Hematopoietic multipotent progenitor cell (in vitro differentiated cells): ENCODE results near the gene PYCR2. TPM values are rescaled to one million over a fixed set of nuclear protein-coding genes. Genes with fewer than 3 reads are reported as not detected.
"Not testable (repeated sequence)": the region's sequence is repeated elsewhere in the genome, so short reads cannot be mapped to it uniquely, and the experiment has no call there.

Experiments
- DNase-seq, 3 donors: peaks; one replicate each; pipeline ENCODE4 v3.0.0-alpha.2; 2011 to 2015; ENCODE audit warnings: low read depth in 2 of 3, low spot score in 2 of 3
- total RNA-seq: library from RNA; depleted of rRNA; stranded (reverse); fragments of >200 nt; gene quantifications from one replicate; pipeline ENCODE4 v1.2.3, GENCODE V29; 2012

The PYCR2 gene
- total RNA-seq, 1 donor: 135 TPM

- no peak for DNase-seq
Measured at GRCh38 chr1:225943582-225943981, 19.5 kb upstream of the PYCR2 start.

DNA sequence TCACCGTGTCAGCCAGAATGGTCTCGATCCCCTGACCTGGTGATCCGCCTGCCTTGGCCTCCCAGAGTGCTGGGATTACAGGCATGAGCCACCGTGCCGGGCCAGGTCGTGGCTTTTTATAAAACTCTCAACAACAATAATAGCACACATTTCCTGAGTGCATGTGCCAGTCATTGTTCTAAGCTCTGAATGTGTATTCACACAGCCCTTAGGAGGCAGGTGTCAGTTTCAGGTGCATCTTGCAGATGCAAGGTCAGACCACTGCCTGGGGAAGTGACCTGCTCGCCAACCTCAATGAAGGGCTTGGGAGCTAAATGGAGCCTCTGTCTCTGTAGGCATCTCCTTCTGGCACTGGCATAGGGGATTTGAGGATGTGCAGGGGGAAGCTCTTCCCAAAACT is 18.5 kb upstream of the PYCR2 start:
- no peak for DNase-seq

GRCh38 chr1:225941942-225942222 is 17.8 kb upstream of the PYCR2 start:
- DNase-seq: no peak

DNA sequence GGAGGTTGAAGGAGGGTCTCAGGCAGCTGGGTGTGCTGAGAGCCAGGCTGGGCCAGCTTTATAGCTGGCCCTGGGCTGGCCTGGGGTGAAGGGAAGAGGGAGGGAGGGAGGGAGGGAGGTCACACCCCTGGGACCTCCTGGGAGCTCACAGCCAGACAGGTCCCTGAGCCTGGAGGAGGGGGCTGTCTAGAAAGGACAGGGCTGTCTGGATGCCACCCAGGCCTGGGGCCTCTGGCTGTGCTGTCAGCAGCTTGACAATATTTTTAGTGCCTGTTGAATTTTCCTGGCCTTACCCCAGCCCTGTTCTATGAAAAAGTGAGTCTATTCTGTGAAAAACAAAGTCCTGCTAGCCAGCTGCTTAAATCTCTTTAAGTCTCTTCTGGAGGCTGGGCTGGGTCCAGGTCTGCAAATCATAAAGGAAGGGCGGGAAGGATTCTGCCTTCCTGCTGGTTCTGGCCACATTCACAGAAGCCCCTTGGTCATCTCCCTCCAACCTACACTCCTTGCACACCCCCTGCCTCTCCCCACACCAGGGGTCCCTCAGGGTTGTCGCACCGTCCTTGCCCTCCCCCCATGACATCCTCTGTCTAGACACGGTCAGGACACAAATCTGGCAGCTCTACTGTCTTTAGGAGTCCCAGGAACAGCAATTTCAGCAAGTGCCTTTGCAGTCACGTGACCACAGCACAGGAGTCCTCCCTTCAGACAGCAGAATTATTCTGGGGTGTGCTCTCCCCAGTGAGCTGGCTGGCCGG is 17.3 kb upstream of the PYCR2 start, which contains the start of gene LEFTY2:
TSS of gene LEFTY2 (minus strand) at position 34 of the 755 bp plus-strand sequence. CDS start 80 bp downstream, outside the sequence.
- DNase-seq: no peak

GRCh38 chr1:225940385-225941151 is 16.5 kb upstream of the PYCR2 start:
- no peak for DNase-seq

DNA sequence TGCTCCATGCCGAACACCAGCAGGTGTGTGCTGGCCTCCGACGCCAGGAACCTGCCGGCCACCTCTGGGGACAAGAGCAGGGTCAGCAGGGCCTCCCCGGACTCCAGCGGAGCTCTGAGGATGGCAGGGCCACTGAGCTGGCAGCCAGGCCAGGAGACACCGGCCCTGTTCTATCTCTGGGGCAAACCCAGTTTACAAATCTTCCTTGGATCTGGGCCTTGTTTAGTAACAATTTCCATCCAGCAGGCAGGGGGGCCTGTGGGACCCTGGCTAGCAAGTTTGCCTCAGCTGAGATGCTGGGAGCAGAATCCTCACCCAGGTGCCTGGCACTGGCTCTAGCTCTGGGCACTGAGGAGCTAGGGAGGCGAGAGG is 15.9 kb upstream of the PYCR2 start:
- not testable (repeated sequence) for DNase-seq

GRCh38 chr1:225939097-225939938 is 15.3 kb upstream of the PYCR2 start:
- DNase-seq: not testable (repeated sequence)

DNA sequence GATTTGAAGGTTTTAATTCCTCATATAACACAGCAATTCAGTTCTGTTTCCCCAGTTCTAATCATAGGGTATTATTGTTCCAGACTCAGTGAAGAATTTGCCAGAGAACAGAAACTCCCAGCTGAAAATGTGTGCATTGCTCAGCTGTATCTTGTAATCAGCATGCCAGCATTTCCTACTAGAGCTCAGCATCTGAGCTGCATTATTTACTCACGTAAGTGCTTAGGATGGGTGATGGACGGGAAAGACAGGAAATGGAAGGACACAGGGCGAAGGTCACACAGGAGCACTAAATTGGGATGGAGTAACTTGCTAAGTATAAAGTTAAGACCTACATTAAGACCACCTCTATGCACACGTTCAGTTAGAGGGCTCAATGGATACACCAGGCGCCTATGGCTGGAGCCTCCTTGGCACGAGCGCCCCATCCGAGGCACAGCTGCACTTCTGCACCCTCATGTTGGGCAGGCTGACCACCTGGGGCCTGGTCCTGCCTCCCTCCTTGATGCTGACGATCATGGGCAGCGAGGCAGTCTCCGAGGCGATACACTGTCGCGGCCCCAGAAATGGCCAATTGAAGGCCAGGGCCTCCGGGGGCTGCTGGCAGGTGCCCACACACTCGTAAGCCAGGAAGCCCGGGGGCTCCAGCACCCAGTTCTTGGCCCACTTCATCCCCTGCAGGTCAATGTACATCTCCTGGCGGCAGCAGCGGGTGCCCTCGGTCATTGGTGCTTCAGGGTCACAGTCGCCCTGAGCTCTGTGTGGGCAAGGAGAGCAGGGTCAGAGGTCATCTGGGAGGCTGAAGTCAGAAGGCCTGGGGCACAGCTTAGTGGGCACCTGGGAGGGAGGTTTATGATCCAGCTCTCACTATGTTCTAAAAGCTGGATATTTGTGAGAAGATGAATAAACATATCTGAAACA is 13.3 kb upstream of the PYCR2 start:
- DNase-seq: no peak

GRCh38 chr1:225936523-225936922 is 12.5 kb upstream of the PYCR2 start:
- no peak for DNase-seq

DNA sequence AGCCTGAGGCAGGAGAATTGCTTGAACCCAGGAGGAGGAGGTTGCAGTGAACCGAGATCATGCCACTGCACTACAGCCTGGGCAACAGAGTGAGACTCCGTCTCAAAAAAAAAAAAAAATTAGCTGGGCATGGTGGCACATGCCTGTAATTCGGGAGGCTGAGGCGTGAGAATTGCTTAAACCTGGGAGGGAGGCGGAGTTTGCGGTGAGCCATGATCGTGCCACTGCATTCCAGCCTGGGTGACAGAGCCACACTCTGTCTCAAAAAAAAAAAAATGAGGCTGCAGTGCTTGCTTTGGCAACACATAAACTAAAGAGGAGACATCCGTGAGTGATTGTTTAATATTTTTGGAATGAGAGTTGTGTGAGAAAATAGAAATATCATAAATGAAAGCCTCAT is 12.0 kb upstream of the PYCR2 start:
- DNase-seq: not testable (repeated sequence)

DNA sequence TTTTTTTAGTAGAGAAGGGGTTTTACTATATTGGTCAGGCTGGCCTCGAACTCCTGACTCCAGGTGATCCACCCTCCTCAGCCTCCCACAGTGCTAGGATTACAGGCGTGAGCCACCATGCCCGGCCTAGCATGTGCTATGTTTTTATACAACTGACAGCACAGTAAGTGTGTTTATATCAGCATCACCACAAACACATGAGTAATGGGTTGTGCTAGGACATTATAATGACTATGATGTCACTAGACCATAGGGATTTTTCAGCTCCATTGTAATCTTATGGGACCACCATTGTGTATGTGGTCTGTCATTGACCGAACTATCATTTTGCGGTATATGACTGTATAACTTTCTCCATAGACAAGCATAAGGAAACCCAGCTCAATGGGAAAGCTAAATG is 10.7 kb upstream of the PYCR2 start:
- no peak for DNase-seq

DNA sequence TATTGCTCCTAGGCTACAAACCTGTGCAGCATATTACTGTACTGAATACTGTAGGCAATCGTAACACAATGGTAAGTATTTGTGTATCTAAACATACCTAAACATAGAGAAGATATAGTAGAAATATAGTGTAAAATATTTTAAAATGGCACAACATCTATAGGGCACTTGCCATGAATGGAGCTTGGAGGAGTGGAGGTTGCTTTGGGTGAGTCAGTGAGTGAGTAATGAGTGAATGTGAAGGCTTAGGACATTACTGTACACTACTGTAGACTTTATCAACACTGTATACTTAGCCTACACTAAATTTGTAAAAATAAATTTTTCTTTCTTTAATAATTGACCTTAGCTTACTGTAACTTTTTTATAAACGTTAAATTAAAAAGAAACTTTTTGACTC is 9.0 kb upstream of the PYCR2 start:
- DNase-seq: no peak

GRCh38 chr1:225931270-225932136 is 7.5 kb upstream of the PYCR2 start:
- no peak for DNase-seq

DNA sequence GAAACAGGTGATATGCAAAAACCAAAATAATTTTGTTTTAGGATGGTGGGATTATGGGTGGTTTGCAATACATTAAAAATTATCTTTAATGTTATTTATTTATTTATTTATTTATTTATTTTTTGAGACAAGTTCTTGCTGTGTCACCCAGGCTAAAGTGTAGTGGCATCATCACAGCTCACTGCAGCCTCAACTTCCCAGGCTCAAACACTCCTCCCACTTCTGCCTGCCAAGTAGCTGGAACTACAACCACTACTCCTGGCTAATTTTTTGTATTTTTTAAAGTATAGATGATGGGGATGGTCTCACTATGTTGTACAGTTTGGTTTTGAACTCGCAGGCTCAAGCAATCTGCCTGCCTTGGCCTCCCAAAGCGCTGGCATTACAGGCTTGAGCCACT is 6.5 kb upstream of the PYCR2 start:
- DNase-seq: no peak

- DNase-seq: not testable (repeated sequence)
Measured at GRCh38 chr1:225929462-225929861, 5.4 kb upstream of the PYCR2 start.

- peak in 2 of 3 donors; percentile 54 to 83 for DNase-seq
Measured at GRCh38 chr1:225928186-225929175, 4.4 kb upstream of the PYCR2 start.

GRCh38 chr1:225926551-225927113 is 2.6 kb upstream of the PYCR2 start:
- DNase-seq: no peak

DNA sequence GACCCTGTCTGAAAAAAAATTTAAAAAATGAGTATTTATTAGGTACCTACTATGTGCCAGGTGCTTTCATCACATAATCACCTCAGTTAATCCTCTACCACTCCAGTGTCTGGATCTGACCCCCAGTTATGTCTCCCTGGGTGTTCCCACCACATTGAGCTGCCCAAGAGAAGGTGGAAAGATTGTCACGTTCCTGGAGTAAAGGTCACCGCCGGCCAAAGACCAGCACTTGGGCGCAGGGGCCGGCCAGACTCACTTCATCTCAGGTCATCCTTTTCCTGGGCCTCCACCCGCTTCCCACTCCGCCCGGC is 714 bp downstream of the PYCR2 start:
- DNase-seq: no peak
